NCI-H526 treated with DMSO at 0.1 percent for 48 hours (cell line): ENCODE results near the gene CTBP2.
A peak's percentile ranks its signal among the peaks of the same experiment; 100 is the strongest.
"Not testable (repeated sequence)": the region's sequence is repeated elsewhere in the genome, so short reads cannot be mapped to it uniquely, and the experiment has no call there.

Source experiments
- DNase-seq: peaks from one replicate; lab custom pipeline; 2025; lab: John Stamatoyannopoulos, UW

The CTBP2 gene

GRCh38 chr10:125158601-125159485 is 1.5 kb downstream of the CTBP2 start:
- peak; percentile 11 for DNase-seq

GRCh38 chr10:125158275-125158600 is 2.1 kb downstream of the CTBP2 start:
- DNase-seq, result no peak

- DNase-seq, result peak; percentile 10
Measured at GRCh38 chr10:125157505-125157904, 2.9 kb downstream of the CTBP2 start.

GRCh38 chr10:125156739-125157480 is 3.5 kb downstream of the CTBP2 start:
- DNase-seq, result peak; percentile 13

GRCh38 chr10:125156196-125156595 is 4.2 kb downstream of the CTBP2 start:
- peak; percentile 13 for DNase-seq

GRCh38 chr10:125155101-125155500 is 5.3 kb downstream of the CTBP2 start:
- peak; percentile 5 for DNase-seq

GRCh38 chr10:125154529-125154928 is 5.8 kb downstream of the CTBP2 start:
- peak; percentile 76 for DNase-seq

GRCh38 chr10:125153703-125154490 is 6.5 kb downstream of the CTBP2 start:
- no peak for DNase-seq

GRCh38 chr10:125152450-125153368 is 7.7 kb downstream of the CTBP2 start:
- peak; percentile 2 for DNase-seq

- DNase-seq, result no peak
Measured at GRCh38 chr10:125151553-125152449, 8.6 kb downstream of the CTBP2 start.

GRCh38 chr10:125151170-125151552 is 9.2 kb downstream of the CTBP2 start:
- DNase-seq, result no peak

- DNase-seq, result not testable (repeated sequence)
Measured at GRCh38 chr10:125150376-125151083, 9.8 kb downstream of the CTBP2 start.

- DNase-seq, result no peak
Measured at GRCh38 chr10:125149680-125150047, 10.7 kb downstream of the CTBP2 start.

- DNase-seq, result no peak
Measured at GRCh38 chr10:125149036-125149679, 11.2 kb downstream of the CTBP2 start.

GRCh38 chr10:125148528-125148927 is 11.8 kb downstream of the CTBP2 start:
- DNase-seq, result no peak

GRCh38 chr10:125147971-125148439 is 12.4 kb downstream of the CTBP2 start:
- no peak for DNase-seq

GRCh38 chr10:125146791-125147579 is 13.4 kb downstream of the CTBP2 start:
- no peak for DNase-seq

GRCh38 chr10:125145636-125146035 is 14.7 kb downstream of the CTBP2 start:
- DNase-seq, result no peak
